ENCODE results near the gene PGM5. TPM values are rescaled to one million over a fixed set of nuclear protein-coding genes. Genes with fewer than 3 reads are reported as not detected.

PGM5 gene
- total RNA-seq, 1 experiment from 2014 or later, result not detected

DNA sequence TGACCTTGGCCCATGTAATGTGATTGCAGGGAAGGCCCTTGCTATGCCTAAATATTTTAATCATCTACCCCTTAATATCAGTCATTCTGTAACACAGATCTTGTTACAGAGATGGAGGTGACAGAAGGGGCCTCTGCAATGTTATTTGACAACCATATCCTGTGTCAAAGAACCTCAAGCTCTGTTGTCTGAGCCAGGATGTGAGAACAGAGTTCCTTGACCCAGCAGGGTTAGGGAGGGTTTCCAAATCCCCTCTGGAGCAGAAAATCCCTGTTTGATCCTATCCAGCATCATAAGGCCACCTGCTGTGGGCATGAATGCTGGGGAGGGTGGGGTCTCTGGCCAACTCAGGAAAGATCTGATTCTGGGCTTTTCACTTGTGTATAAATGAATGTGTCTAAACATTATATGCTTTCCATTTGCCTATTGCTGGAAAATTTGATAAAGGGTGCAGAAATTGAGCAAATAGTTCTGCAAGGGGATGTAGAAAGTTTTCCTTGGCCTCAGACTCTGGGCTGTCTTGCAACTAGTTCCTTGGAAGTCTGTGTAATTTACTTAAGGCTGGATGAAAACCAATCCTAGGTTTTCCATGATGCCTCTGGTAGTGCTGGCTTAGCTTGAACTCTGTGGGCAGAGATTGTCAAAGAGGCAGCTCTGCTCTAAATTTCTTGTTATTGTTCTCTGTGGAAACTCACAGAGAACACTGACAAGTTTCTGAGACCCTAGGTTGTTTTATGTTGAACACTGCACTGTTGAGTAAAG lies 71.0 kb downstream of the PGM5 start:
- H3K4me1 ChIP-seq (ENCODE audit: insufficient read depth, low read length, poor library complexity, severe bottlenecking), result no peaks in the 10 kb centered on the region
- DNase-seq (ENCODE audit: low spot score), result no peak
- ChIA-PET CTCF (no interaction called here), POLR2A (ENCODE audit: low non-redundant PET) (no interaction called here)
- intact Hi-C loops (cut with micrococcal nuclease; ENCODE audit: unreplicated experiment), result no loop called here
- H3K27me3 ChIP-seq (replicated peaks; ENCODE audit: insufficient read depth, low read depth, low read length, poor library complexity), result peaks cover 14% of the 10 kb centered on the region
- H3K36me3 ChIP-seq (ENCODE audit: insufficient read depth, low read length, poor library complexity, severe bottlenecking), result no peaks in the 10 kb centered on the region
- no TSS peak for BruUV-seq (replicated peaks)
- TF ChIP-seq, protein P1, sequence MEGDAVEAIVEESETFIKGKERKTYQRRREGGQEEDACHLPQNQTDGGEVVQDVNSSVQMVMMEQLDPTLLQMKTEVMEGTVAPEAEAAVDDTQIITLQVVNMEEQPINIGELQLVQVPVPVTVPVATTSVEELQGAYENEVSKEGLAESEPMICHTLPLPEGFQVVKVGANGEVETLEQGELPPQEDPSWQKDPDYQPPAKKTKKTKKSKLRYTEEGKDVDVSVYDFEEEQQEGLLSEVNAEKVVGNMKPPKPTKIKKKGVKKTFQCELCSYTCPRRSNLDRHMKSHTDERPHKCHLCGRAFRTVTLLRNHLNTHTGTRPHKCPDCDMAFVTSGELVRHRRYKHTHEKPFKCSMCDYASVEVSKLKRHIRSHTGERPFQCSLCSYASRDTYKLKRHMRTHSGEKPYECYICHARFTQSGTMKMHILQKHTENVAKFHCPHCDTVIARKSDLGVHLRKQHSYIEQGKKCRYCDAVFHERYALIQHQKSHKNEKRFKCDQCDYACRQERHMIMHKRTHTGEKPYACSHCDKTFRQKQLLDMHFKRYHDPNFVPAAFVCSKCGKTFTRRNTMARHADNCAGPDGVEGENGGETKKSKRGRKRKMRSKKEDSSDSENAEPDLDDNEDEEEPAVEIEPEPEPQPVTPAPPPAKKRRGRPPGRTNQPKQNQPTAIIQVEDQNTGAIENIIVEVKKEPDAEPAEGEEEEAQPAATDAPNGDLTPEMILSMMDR (conservative IDR thresholded peaks at IDR 0.05; ENCODE audit: low read depth, low read length), result no peak
- TF ChIP-seq EZH2 (IDR thresholded peaks at IDR 0.05; ENCODE audit: borderline replicate concordance, low read depth, low read length, poor library complexity, severe bottlenecking), result no peak
- H3K27ac ChIP-seq (ENCODE audit: low read depth, low read length, poor library complexity, severe bottlenecking), result no peak overlapping the region
- no peak overlapping the region for H3K4me3 ChIP-seq (ENCODE audit: low read depth, low read length, poor library complexity, severe bottlenecking)
- H3K9me3 ChIP-seq (ENCODE audit: low read depth, low read length, poor library complexity, severe bottlenecking), result no peaks in the 10 kb centered on the region

DNA sequence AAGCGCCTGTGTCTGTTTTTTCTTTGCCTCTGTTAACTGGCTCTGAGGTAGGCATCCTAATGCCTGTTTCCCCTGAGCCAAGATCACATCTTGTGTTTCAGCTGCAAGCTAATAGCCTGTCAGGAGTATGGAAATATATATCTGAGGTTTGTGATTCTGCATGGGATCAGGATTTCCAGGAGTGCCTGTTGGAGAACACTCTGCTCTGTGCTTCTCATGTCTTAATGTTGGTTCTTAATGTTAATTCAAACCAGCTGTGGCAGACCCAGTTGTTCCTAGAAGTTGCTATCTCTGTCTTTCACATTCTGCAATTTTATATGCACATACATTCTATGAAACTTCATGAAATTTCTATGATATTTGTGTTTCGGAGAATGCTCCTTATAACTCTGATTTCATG lies 72.1 kb downstream of the PGM5 start:
- intact Hi-C loops (cut with micrococcal nuclease; ENCODE audit: unreplicated experiment), result no loop called here
- BruUV-seq (replicated peaks), result no TSS peak
- peaks cover 14% of the 10 kb centered on the region for H3K27me3 ChIP-seq (replicated peaks; ENCODE audit: insufficient read depth, low read depth, low read length, poor library complexity)
- no peaks in the 10 kb centered on the region for H3K4me1 ChIP-seq (ENCODE audit: insufficient read depth, low read length, poor library complexity, severe bottlenecking)
- no peaks in the 10 kb centered on the region for H3K9me3 ChIP-seq (ENCODE audit: low read depth, low read length, poor library complexity, severe bottlenecking)
- ChIA-PET POLR2A (ENCODE audit: low non-redundant PET) (no interaction called here), CTCF (no interaction called here)
- no peaks in the 10 kb centered on the region for H3K36me3 ChIP-seq (ENCODE audit: insufficient read depth, low read length, poor library complexity, severe bottlenecking)
- no peak overlapping the region for H3K4me3 ChIP-seq (ENCODE audit: low read depth, low read length, poor library complexity, severe bottlenecking)
- TF ChIP-seq, protein P1 (conservative IDR thresholded peaks at IDR 0.05; ENCODE audit: low read depth, low read length), result no peak
- no peak for TF ChIP-seq EZH2 (IDR thresholded peaks at IDR 0.05; ENCODE audit: borderline replicate concordance, low read depth, low read length, poor library complexity, severe bottlenecking)
- no peak for DNase-seq (ENCODE audit: low spot score)
- no peak overlapping the region for H3K27ac ChIP-seq (ENCODE audit: low read depth, low read length, poor library complexity, severe bottlenecking)

GRCh38 chr9:68429631-68430030 lies 73.2 kb downstream of the PGM5 start:
- BruUV-seq (replicated peaks), result no TSS peak
- Histone ChIP-seq H3K36me3 (ENCODE audit: insufficient read depth, low read length, poor library complexity, severe bottlenecking) (no peaks in the 10 kb centered on the region), H3K4me1 (ENCODE audit: insufficient read depth, low read length, poor library complexity, severe bottlenecking) (no peaks in the 10 kb centered on the region), H3K4me3 (ENCODE audit: low read depth, low read length, poor library complexity, severe bottlenecking) (no peak overlapping the region), H3K9me3 (ENCODE audit: low read depth, low read length, poor library complexity, severe bottlenecking) (no peaks in the 10 kb centered on the region), H3K27me3 (replicated peaks; ENCODE audit: insufficient read depth, low read depth, low read length, poor library complexity) (peaks cover 14% of the 10 kb centered on the region), H3K27ac (ENCODE audit: low read depth, low read length, poor library complexity, severe bottlenecking) (no peak overlapping the region)
- POLR2A ChIA-PET (ENCODE audit: low non-redundant PET), result no interaction called here
- intact Hi-C loops (cut with micrococcal nuclease; ENCODE audit: unreplicated experiment), result no loop called here
- CTCF ChIA-PET, result no interaction called here
- no peak for DNase-seq (ENCODE audit: low spot score)
- TF ChIP-seq EZH2 (IDR thresholded peaks at IDR 0.05; ENCODE audit: borderline replicate concordance, low read depth, low read length, poor library complexity, severe bottlenecking), result no peak

- intact Hi-C loops (cut with micrococcal nuclease; ENCODE audit: unreplicated experiment), result no loop called here
- TF ChIP-seq, protein P1 (conservative IDR thresholded peaks at IDR 0.05; ENCODE audit: low read depth, low read length), result no peak
- TF ChIP-seq EZH2 (IDR thresholded peaks at IDR 0.05; ENCODE audit: borderline replicate concordance, low read depth, low read length, poor library complexity, severe bottlenecking), result no peak
- Histone ChIP-seq H3K4me1 (ENCODE audit: insufficient read depth, low read length, poor library complexity, severe bottlenecking) (no peaks in the 10 kb centered on the region), H3K9me3 (ENCODE audit: low read depth, low read length, poor library complexity, severe bottlenecking) (no peaks in the 10 kb centered on the region), H3K27me3 (replicated peaks; ENCODE audit: insufficient read depth, low read depth, low read length, poor library complexity) (peaks cover 14% of the 10 kb centered on the region), H3K4me3 (ENCODE audit: low read depth, low read length, poor library complexity, severe bottlenecking) (no peak overlapping the region), H3K36me3 (ENCODE audit: insufficient read depth, low read length, poor library complexity, severe bottlenecking) (no peaks in the 10 kb centered on the region), H3K27ac (ENCODE audit: low read depth, low read length, poor library complexity, severe bottlenecking) (no peak overlapping the region)
- no TSS peak for BruUV-seq (replicated peaks)
- no peak for DNase-seq (ENCODE audit: low spot score)
- CTCF ChIA-PET, result no interaction called here
- POLR2A ChIA-PET (ENCODE audit: low non-redundant PET), result no interaction called here
Observed at GRCh38 chr9:68431307-68431706, 74.9 kb downstream of the PGM5 start.

Data from A673 (cell line).